ENCODE results near the gene CBR1. TPM values are rescaled to one million over a fixed set of nuclear protein-coding genes. Genes with fewer than 3 reads are reported as not detected.
A peak's percentile ranks its signal among the peaks of the same experiment; 100 is the strongest.

CBR1 gene
- total and polyA plus RNA-seq, 2 of the 13 experiments (the other 11 are each of a cell fraction or from before 2014, with no cell fraction given) = 33.7 to 38.7 TPM

DNA sequence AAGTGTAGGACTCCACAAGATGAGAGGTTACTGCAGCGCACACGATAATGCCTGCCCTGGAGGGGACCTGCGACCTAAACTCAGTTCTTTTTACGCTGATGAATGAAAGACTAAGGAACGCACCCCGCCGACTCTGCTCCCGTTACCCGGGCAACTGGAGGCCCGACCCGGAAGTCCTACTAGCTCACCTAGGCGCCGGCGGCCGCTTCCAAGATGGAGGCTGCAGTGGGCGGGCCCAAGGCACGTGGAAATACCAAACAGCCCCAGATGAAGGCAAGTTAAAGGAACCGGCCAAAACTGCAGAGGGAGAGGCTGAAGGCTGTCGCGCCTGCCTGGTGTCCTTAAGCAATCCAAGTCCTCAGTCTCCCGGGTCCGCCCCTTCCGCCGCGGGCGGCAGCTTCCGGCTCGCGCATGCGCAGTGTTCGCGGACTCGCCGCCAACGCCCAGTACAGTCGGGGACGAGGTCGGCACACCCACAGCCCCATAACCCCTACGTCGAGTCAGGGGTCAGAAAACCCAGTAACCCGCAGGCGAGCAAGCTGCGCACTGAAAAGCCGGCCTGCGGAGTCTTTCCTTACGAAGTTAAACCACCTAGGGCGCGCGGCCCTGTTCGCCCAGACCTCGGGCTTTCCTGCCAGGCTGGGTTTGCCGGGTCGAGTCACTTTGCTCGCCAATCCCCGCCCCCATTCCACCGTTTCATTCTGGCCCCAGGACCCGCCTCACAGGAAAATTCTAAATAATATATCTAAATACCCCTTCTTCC lies 9.5 kb upstream of the CBR1 start, which contains the start of gene SETD4 (continued):
- TF ChIP-seq, protein P1, sequence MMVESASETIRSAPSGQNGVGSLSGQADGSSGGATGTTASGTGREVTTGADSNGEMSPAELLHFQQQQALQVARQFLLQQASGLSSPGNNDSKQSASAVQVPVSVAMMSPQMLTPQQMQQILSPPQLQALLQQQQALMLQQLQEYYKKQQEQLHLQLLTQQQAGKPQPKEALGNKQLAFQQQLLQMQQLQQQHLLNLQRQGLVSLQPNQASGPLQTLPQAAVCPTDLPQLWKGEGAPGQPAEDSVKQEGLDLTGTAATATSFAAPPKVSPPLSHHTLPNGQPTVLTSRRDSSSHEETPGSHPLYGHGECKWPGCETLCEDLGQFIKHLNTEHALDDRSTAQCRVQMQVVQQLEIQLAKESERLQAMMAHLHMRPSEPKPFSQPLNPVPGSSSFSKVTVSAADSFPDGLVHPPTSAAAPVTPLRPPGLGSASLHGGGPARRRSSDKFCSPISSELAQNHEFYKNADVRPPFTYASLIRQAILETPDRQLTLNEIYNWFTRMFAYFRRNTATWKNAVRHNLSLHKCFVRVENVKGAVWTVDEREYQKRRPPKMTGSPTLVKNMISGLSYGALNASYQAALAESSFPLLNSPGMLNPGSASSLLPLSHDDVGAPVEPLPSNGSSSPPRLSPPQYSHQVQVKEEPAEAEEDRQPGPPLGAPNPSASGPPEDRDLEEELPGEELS (CRISPR knock-in tag; IDR thresholded peaks at IDR 0.05) = peak; percentile 39; the same call in 1 of the 2 replicates
- TF ChIP-seq ELF3 (CRISPR knock-in tag; IDR thresholded peaks at IDR 0.05) (peak; percentile 83), NR2C2 (CRISPR knock-in tag; IDR thresholded peaks at IDR 0.05; ENCODE audit: borderline replicate concordance) (peak; percentile 98), CBX5 (CRISPR knock-in tag; IDR thresholded peaks at IDR 0.05; ENCODE audit: borderline replicate concordance) (peak; percentile 13; the same call in 1 of the 2 replicates), DBP (CRISPR knock-in tag; IDR thresholded peaks at IDR 0.05; ENCODE audit: not compliant biosample characterization) (peak; percentile 22), ZNF253 (CRISPR knock-in tag; IDR thresholded peaks at IDR 0.05; ENCODE audit: borderline replicate concordance) (0 out of 2 replicates have a peak, but pooled peaks have one; percentile 50), ZNF318 (CRISPR knock-in tag; IDR thresholded peaks at IDR 0.05) (no peak), TARDBP (CRISPR knock-in tag; IDR thresholded peaks at IDR 0.05) (peak; percentile 68; the same call in 1 of the 2 replicates), MXI1 (IDR thresholded peaks at IDR 0.05; ENCODE audit: borderline replicate concordance, low read depth, low read length) (peak; percentile 69; the same call in 2 of the 3 replicates), BATF2 (CRISPR knock-in tag; IDR thresholded peaks at IDR 0.05) (no peak), TEF (CRISPR knock-in tag; IDR thresholded peaks at IDR 0.05) (no peak)
- TF ChIP-seq, protein P2, sequence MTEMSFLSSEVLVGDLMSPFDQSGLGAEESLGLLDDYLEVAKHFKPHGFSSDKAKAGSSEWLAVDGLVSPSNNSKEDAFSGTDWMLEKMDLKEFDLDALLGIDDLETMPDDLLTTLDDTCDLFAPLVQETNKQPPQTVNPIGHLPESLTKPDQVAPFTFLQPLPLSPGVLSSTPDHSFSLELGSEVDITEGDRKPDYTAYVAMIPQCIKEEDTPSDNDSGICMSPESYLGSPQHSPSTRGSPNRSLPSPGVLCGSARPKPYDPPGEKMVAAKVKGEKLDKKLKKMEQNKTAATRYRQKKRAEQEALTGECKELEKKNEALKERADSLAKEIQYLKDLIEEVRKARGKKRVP (CRISPR knock-in tag; IDR thresholded peaks at IDR 0.05) = 0 out of 4 replicates have a peak, but pooled peaks of 1 of the 2 experiments have one; percentile 22
